Left forelimb (tissue), 1 donor: ENCODE measurements around the gene ATAD3C.
"Not testable (repeated sequence)": the region's sequence is repeated elsewhere in the genome, so short reads cannot be mapped to it uniquely, and the experiment has no call there.

ENCODE experiments used
- DNase-seq: peaks from one replicate; pipeline ENCODE4 v3.0.0-alpha.2; 2018; ENCODE audit warnings: low spot score

The ATAD3C gene

GRCh38 chr1:1449099-1449739 is at the start of gene ATAD3C:
Gene ATAD3C, plus strand, starts transcription at chr1:1449689. Its CDS starts 995 bp downstream, at chr1:1450684.
- DNase-seq = no peak

GRCh38 chr1:1399872-1400575 is 49.5 kb upstream of the ATAD3C start:
- no peak for DNase-seq

- no peak for DNase-seq
These were observed 48.7 kb upstream of the ATAD3C start for GRCh38 chr1:1400576-1401456.

GRCh38 chr1:1401457-1402010 is 48.0 kb upstream of the ATAD3C start:
- no peak for DNase-seq

GRCh38 chr1:1402072-1402900 is 47.2 kb upstream of the ATAD3C start:
- DNase-seq = no peak

GRCh38 chr1:1402901-1403392 is 46.5 kb upstream of the ATAD3C start:
- DNase-seq = not testable (repeated sequence)

- DNase-seq = no peak
These were observed 45.8 kb upstream of the ATAD3C start for GRCh38 chr1:1403653-1404052.

GRCh38 chr1:1406101-1406820 is 43.2 kb upstream of the ATAD3C start:
- no peak for DNase-seq

- DNase-seq = peak; percentile 93
These were observed 42.5 kb upstream of the ATAD3C start, which contains the start of gene MRPL20 for GRCh38 chr1:1406821-1407635. Gene MRPL20, minus strand, starts transcription at chr1:1407293. Its CDS starts 76 bp downstream, at chr1:1407217.

- no peak for DNase-seq
These were observed 41.7 kb upstream of the ATAD3C start for GRCh38 chr1:1407636-1408318.

GRCh38 chr1:1410238-1410637 is 39.3 kb upstream of the ATAD3C start:
- not testable (repeated sequence) for DNase-seq

- no peak for DNase-seq
These were observed 37.9 kb upstream of the ATAD3C start for GRCh38 chr1:1411626-1412025.

GRCh38 chr1:1412311-1412902 is 37.1 kb upstream of the ATAD3C start:
- DNase-seq = not testable (repeated sequence)

- peak; percentile 41 for DNase-seq
These were observed 33.7 kb upstream of the ATAD3C start for GRCh38 chr1:1415751-1416150.

- DNase-seq = not testable (repeated sequence)
These were observed 32.1 kb upstream of the ATAD3C start for GRCh38 chr1:1417396-1417795.

GRCh38 chr1:1417825-1418463 is 31.5 kb upstream of the ATAD3C start:
- DNase-seq = peak; percentile 33

GRCh38 chr1:1418464-1419362 is 30.8 kb upstream of the ATAD3C start:
- DNase-seq = peak; percentile 62
